Keratinocyte (primary cell): Measurements from ENCODE around the gene MESD. TPM values are rescaled to one million over a fixed set of nuclear protein-coding genes. Genes with fewer than 3 reads are reported as not detected.

Experiments
- DNase-seq: peaks from one replicate; pipeline ENCODE4 v3.0.0-alpha.2; 2011; ENCODE audit warnings: low read depth, missing footprints, low spot score
- FAIRE-seq: peaks from 2 replicates; lab custom pipeline; 2011; peaks lifted over from hg19 to GRCh38; lab: Jason Lieb, UNC
- H2AFZ ChIP-seq: 2 replicates; pipeline ENCODE4 v1.6.0; 2012; ENCODE audit warnings: low read length, control low read depth, inconsistent platforms; ENCODE audit not compliant: control insufficient read depth
- H3K27ac ChIP-seq: 2 replicates; pipeline ENCODE4 v1.5.1; 2011; ENCODE audit warnings: low read length; ENCODE audit not compliant: control insufficient read depth, insufficient read depth
- H3K27me3 ChIP-seq: 3 replicates; pipeline ENCODE4 v1.6.0; 2011; ENCODE audit warnings: low read length; ENCODE audit not compliant: control insufficient read depth, insufficient read depth; ENCODE audit errors: extremely low read depth
- H3K36me3 ChIP-seq, 2 experiments: 2 replicates in 1 of 2; 3 replicates in 1 of 2; pipeline ENCODE4 v1.5.1; 2011; ENCODE audit warnings: low read length in 2 of 2, mild to moderate bottlenecking in 1 of 2; ENCODE audit not compliant: control insufficient read depth in 2 of 2, insufficient read depth in 2 of 2; ENCODE audit errors: extremely low read depth in 1 of 2
- H3K4me1 ChIP-seq: 3 replicates; pipeline ENCODE4 v1.5.1; 2011; ENCODE audit warnings: low read length; ENCODE audit not compliant: control insufficient read depth, insufficient read depth; ENCODE audit errors: extremely low read depth
- H3K4me2 ChIP-seq: 3 replicates; pipeline ENCODE4 v1.6.0; 2011; ENCODE audit warnings: low read depth, low read length; ENCODE audit not compliant: control insufficient read depth, insufficient read depth; ENCODE audit errors: extremely low read depth
- H3K4me3 ChIP-seq, 3 experiments: fragments of 200-600 bp in 1 of 3; sonication (generic) in 1 of 3; 2 replicates in 2 of 3; 3 replicates in 1 of 3; pipeline ENCODE4 v1.5.1; 2011 to 2016; ENCODE audit warnings: low read length in 3 of 3, mild to moderate bottlenecking in 3 of 3, control low read depth in 2 of 3, inconsistent platforms in 1 of 3, low read depth in 1 of 3, mixed read lengths in 1 of 3, mixed run types in 1 of 3, moderate library complexity in 1 of 3; ENCODE audit not compliant: control insufficient read depth in 2 of 3, insufficient read depth in 2 of 3; ENCODE audit errors: extremely low read depth in 1 of 3
- H3K79me2 ChIP-seq: 2 replicates; pipeline ENCODE4 v1.6.0; 2012; ENCODE audit warnings: low read length; ENCODE audit not compliant: control insufficient read depth, insufficient read depth
- H3K9ac ChIP-seq: 3 replicates; pipeline ENCODE4 v1.6.0; 2011; ENCODE audit warnings: low read length; ENCODE audit not compliant: control insufficient read depth, insufficient read depth; ENCODE audit errors: extremely low read depth
- H3K9me1 ChIP-seq: 3 replicates; pipeline ENCODE4 v1.6.0; 2011; ENCODE audit warnings: low read length; ENCODE audit not compliant: control insufficient read depth, insufficient read depth; ENCODE audit errors: extremely low read depth
- H3K9me3 ChIP-seq: 2 replicates; pipeline ENCODE4 v1.5.1; 2012; ENCODE audit warnings: low read depth, low read length; ENCODE audit not compliant: control insufficient read depth
- H4K20me1 ChIP-seq: 3 replicates; pipeline ENCODE4 v1.6.0; 2011; ENCODE audit warnings: low read length; ENCODE audit not compliant: control insufficient read depth, insufficient read depth; ENCODE audit errors: extremely low read depth
- CTCF ChIP-seq, 3 experiments: IDR thresholded peaks in 1 of 3; conservative IDR thresholded peaks in 1 of 3; optimal IDR thresholded peaks in 1 of 3; 2 replicates in 2 of 3; 3 replicates in 1 of 3; pipeline versions ENCODE3 to v1.5.1; 2011; ENCODE audit warnings: low read length in 3 of 3, mild to moderate bottlenecking in 3 of 3, moderate library complexity in 2 of 3, control low read depth in 1 of 3, inconsistent platforms in 1 of 3; ENCODE audit not compliant: insufficient read depth in 2 of 3; ENCODE audit errors: extremely low read depth in 1 of 3
- EZH2 ChIP-seq: IDR thresholded peaks from one replicate; pipeline ENCODE4 v1.6.1; 2012; ENCODE audit warnings: inconsistent platforms, mild to moderate bottlenecking, low read length, moderate library complexity
- dilution Hi-C: fragments of 300-500 bp; cut with MboI; formaldehyde crosslinking; loops from one replicate; pipeline ENCODE4 v1.7.0; 2020; ENCODE audit warnings: low sequenced_read_pairs; ENCODE audit not compliant: extremely low pct_ligation_motif_present
- polyA plus RNA-seq, 5 experiments: library from polyadenylated mRNA; depleted of rRNA in 3 of 5; stranded (reverse) in 3 of 5; stranded (forward) in 1 of 5; unstranded in 1 of 5; fragments of >200 nt; gene quantifications; 1 replicate in 1 of 5; 2 replicates in 3 of 5; 3 replicates in 1 of 5; pipeline versions ENCODE4 v1.2.1 to v1.2.3, GENCODE V29; 2011 to 2012; ENCODE audit warnings: missing spikeins in 2 of 5, low read depth in 1 of 5, low replicate concordance in 1 of 5

MESD gene
- polyA plus RNA-seq, 1 donor (not counting 4 experiments of a cell fraction or from before 2014, with no cell fraction given): 18.7 TPM

- peaks cover 11 to 12% of the 10 kb centered on the region in 2 experiments for H3K36me3 ChIP-seq
- no peak overlapping the region for H3K4me2 ChIP-seq
- peaks cover 3% of the 10 kb centered on the region for H3K9me1 ChIP-seq
- H3K9ac ChIP-seq: no peak overlapping the region
- H3K4me1 ChIP-seq: peaks cover 10% of the 10 kb centered on the region
- no peaks in the 10 kb centered on the region for H3K79me2 ChIP-seq
- H2AFZ ChIP-seq: no peak overlapping the region
- FAIRE-seq (no peak), DNase-seq (no peak)
- H3K27ac ChIP-seq: no peak overlapping the region
- TF ChIP-seq CTCF (optimal IDR thresholded peaks at IDR 0.05 in 1 of 3, IDR thresholded peaks at IDR 0.05 in 1 of 3, conservative IDR thresholded peaks at IDR 0.05 in 1 of 3; ENCODE audit: extremely low read depth in 1 of 3, insufficient read depth in 2 of 3, low read length in 3 of 3): no peak
- no peak for TF ChIP-seq EZH2
- H3K4me3 ChIP-seq: no peak overlapping the region
- dilution Hi-C loops: no loop called here
- H3K9me3 ChIP-seq: no peaks in the 10 kb centered on the region
- no peaks in the 10 kb centered on the region for H3K27me3 ChIP-seq
- peaks cover 3% of the 10 kb centered on the region for H4K20me1 ChIP-seq
Observed at GRCh38 chr15:80949756-80950155, 39.9 kb downstream of the MESD start.

- FAIRE-seq (no peak), DNase-seq (no peak)
- Histone ChIP-seq H3K27me3 (no peaks in the 10 kb centered on the region), H3K9me1 (peaks cover 3% of the 10 kb centered on the region), H3K9me3 (no peaks in the 10 kb centered on the region), H3K79me2 (no peaks in the 10 kb centered on the region), H3K4me1 (peaks cover 1% of the 10 kb centered on the region), H4K20me1 (peaks cover 1% of the 10 kb centered on the region), H3K4me3 (no peak overlapping the region), H2AFZ (no peak overlapping the region), H3K4me2 (no peak overlapping the region), H3K36me3 (peaks cover 12 to 14% of the 10 kb centered on the region in 2 experiments), H3K27ac (no peak overlapping the region), H3K9ac (no peak overlapping the region)
- dilution Hi-C loops: no loop called here
- TF ChIP-seq EZH2 (no peak), CTCF (optimal IDR thresholded peaks at IDR 0.05 in 1 of 3, IDR thresholded peaks at IDR 0.05 in 1 of 3, conservative IDR thresholded peaks at IDR 0.05 in 1 of 3; ENCODE audit: extremely low read depth in 1 of 3, insufficient read depth in 2 of 3, low read length in 3 of 3) (no peak)
Observed at GRCh38 chr15:80948651-80949292, 40.8 kb downstream of the MESD start.
